ENCODE measurements around the gene TSEN15.
A peak's percentile ranks its signal among the peaks of the same experiment; 100 is the strongest.

Gene TSEN15

DNA sequence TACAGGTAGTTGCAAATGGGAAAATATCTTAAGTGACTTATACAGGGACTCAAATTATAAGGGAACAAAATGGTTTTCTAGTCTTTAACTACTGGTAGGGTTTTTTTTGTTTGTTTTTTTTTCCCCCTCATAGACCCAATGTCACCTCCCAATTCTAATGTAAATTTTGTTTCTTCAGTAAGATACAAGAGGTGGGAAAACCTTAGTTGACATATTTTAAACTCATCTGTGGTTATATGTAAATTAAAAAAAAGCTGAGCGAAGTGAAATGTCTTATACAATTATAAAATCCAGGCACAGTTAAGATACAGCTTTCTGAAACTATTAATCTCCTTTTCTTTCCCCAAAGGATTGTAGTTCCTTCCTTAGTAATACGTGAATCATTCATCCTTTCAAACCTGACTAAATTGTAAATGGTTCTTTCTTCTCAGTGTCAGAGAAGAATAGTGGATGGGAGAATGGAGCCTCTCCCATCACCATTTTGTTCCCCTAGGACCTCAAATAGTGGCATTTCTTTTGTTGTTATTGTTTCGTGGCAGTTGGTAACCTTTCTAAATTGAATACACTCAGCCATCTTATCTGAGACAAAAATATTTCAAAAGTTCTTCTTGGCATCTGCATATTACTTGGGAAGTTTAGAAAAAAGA lies 11.2 kb downstream of the TSEN15 start:
- TF ChIP-seq, protein P1, sequence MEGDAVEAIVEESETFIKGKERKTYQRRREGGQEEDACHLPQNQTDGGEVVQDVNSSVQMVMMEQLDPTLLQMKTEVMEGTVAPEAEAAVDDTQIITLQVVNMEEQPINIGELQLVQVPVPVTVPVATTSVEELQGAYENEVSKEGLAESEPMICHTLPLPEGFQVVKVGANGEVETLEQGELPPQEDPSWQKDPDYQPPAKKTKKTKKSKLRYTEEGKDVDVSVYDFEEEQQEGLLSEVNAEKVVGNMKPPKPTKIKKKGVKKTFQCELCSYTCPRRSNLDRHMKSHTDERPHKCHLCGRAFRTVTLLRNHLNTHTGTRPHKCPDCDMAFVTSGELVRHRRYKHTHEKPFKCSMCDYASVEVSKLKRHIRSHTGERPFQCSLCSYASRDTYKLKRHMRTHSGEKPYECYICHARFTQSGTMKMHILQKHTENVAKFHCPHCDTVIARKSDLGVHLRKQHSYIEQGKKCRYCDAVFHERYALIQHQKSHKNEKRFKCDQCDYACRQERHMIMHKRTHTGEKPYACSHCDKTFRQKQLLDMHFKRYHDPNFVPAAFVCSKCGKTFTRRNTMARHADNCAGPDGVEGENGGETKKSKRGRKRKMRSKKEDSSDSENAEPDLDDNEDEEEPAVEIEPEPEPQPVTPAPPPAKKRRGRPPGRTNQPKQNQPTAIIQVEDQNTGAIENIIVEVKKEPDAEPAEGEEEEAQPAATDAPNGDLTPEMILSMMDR (IDR thresholded peaks at IDR 0.05), result no peak

DNA sequence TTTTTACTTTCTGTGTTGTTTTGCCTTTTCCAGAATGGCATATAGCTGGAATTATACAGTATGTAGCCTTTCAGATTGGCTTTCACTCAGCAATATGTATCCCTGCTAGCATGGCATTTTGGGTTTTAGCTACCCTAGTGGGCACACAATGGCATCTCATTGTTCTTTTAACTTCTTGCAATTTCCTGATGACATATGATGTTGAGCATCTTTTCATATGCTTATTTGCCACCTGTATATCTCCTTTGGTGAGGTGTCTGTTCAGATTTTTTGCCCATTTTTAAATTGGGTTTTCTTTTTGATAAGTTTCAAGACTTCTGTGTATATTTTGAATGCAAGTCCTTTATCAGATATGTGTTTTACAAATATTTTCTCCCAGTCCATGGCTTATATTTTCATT lies 14.0 kb downstream of the TSEN15 start:
- TF ChIP-seq, protein P1 (IDR thresholded peaks at IDR 0.05), result no peak

DNA sequence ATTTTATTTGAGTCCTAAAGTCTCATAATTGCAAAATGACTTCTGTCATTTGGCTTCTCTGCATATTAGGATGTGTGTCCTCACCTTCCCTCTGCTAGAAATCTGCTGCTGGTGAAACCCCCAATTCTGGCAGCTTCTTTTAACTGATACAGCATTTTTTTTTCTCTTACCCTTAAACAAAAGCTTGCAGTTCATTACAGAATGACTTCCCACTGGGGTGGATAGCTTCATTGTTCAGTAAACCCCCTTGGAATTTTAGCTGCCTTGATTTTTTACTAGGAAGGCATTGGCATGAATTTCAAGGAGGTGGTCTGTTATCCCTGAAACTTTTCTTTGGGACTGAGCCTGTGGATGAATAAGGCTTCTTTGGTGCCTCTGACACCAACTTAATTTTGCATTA lies 16.8 kb downstream of the TSEN15 start:
- TF ChIP-seq, protein P1 (IDR thresholded peaks at IDR 0.05), result no peak

DNA sequence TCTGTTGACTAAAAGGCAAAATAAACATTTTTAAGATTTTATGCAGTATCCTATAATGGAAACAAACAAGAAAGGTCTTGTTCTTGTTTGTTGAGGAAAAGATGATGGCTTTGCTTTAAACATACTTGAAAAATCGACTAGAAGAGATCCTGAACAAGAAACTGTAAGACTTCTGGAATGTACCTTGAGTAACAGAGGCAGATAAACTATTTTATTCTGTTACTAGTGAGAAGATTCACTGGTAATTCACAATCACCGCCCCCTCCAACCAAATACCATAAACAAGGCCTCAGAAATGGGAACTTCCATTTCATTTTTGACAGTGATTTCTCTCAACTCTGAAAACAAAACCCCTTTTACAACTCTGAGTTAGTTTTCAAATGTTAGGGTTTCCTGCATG lies 18.1 kb downstream of the TSEN15 start:
- TF ChIP-seq, protein P1 (IDR thresholded peaks at IDR 0.05), result no peak

DNA sequence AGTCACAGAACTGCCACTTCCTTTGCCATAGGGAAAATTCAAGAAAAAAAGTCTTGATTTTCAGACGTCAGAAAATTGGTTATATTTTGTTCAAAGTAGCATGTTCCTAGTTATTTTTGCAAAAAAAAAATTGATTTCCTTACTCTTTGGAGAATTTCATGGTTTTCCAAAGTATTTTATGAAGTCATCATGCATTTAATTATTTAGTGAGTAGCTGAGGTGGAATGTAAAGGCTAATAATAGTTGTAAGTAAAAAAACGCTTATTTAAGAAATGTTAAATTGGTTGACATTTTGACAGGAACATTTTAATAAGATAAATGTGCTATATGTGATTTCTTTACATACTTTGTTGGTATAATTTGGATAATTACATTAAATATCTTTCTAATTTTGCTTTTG lies 20.8 kb downstream of the TSEN15 start:
- TF ChIP-seq, protein P1 (IDR thresholded peaks at IDR 0.05), result no peak

DNA sequence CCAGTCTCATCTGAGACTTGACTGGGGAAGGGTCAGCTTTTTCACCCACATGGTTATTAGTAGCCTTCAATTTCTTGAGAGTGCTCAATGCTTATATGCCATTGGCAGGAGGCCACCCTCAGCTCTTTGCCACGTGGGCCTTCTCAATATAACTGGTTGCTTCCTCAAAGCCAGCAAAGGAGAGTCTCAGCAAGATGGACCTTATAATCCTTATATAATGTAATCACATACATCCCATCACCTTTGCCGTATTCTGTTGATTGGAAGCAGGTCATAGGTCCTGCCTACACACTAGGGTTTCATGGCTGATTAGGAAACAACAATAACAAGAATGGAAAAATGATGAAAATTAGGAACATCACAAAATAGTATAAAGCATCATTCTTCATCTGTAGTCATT lies 22.9 kb downstream of the TSEN15 start:
- TF ChIP-seq, protein P1 (IDR thresholded peaks at IDR 0.05), result no peak

DNA sequence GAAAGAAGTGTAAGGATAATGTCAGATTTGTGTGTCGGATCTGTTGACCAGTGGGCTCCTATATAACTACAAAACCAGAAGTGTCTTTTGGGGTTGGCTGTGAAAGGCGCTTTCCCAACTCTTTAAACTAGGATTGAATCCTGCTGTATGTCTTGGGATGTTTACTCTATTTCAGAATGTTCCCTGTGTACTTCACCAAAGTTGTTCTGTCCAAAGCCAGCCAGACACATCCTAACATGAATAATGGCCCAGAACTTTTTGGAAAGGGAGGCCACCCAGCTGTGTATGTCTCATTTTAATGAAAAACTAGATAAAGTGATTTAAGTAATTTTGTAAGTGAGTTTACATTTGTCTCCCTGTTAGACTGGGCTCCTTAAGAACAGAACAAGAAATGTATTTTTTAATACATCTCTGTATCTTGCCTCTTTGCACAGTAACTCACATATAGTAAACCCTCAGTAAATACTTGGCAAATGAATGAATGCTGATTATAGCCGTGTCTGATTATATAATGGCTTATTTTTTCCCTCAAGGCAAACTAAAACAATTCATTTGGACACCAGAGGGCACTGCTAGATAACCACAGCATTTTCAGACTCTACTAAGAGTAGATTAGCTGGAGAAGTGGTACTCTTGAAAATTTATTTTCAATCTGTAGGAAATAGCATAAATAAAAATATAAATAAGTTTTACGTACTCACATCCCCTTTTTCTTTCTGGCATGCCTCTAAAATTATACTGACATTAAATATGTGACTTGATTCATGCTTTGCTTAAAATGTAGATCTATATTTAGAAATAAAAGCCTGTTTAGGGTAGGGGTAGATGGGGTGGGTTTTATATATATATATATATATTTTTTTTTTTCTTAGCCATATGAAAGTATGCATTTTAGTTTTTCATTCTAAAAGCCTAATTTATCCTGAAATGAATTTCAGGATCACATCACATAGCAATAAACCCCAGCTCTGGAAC lies 23.8 kb downstream of the TSEN15 start:
- TF ChIP-seq, protein P1 (IDR thresholded peaks at IDR 0.05), result peak; percentile 89
